ENCODE results near the gene TSHZ2.

GRCh38 chr20:53017206-53017605 is 45.0 kb downstream of the TSHZ2 start:
- TF ChIP-seq POLR2AphosphoS5 (IDR thresholded peaks at IDR 0.05; ENCODE audit: low read depth, low read length) (no peak), TAF1 (IDR thresholded peaks at IDR 0.05; ENCODE audit: borderline replicate concordance, low read depth, low read length) (no peak)

Data from GM12892 (cell line).